IMR-90 (cell line): ENCODE results near the gene PTK6. TPM values are rescaled to one million over a fixed set of nuclear protein-coding genes. Genes with fewer than 3 reads are reported as not detected.
A peak's percentile ranks its signal among the peaks of the same experiment; 100 is the strongest.

Experiments used
- ATAC-seq: fragments of 200-7000 bp; cut with Tn5 transposase; 2 replicates; pipeline ENCODE4 v1.9.1; 2020; ENCODE audit warnings: low read depth, mild to moderate bottlenecking, moderate library complexity
- BruUV-seq: library from RNA; stranded (reverse); fragments of 400-500 nt; replicated peaks from 2 replicates; lab custom pipeline; 2021; lab: Mats Ljungman, UMichigan
- CTCF ChIA-PET: fragments of 300-600 bp; formaldehyde crosslinking; extraction: SDS; loops from one replicate; lab custom pipeline; 2021; ENCODE audit warnings: antibody characterized with exemption; lab: Yijun Ruan, JAX
- POLR2A ChIA-PET: fragments of 300-600 bp; sonication (Branson Sonifier 250); formaldehyde crosslinking; loops from one replicate; lab custom pipeline; 2022; ENCODE audit warnings: antibody characterized with exemption; ENCODE audit not compliant: unreplicated experiment; lab: Charles Lee
- DNase-seq: peaks from one replicate; pipeline ENCODE4 v3.0.0; 2013
- H2AFZ ChIP-seq: replicated peaks from 2 replicates; pipeline ENCODE3; 2013; ENCODE audit warnings: low read length, mild to moderate bottlenecking; ENCODE audit not compliant: poor library complexity
- H2AK5ac ChIP-seq: 2 replicates; pipeline ENCODE4 v1.6.1; 2013; ENCODE audit warnings: low read depth, low read length, inconsistent platforms
- H2AK9ac ChIP-seq: replicated peaks from 2 replicates; pipeline ENCODE3; 2013; ENCODE audit warnings: mild to moderate bottlenecking, low read depth, low read length, moderate library complexity; ENCODE audit not compliant: poor library complexity
- H2BK120ac ChIP-seq: 2 replicates; pipeline ENCODE4 v1.6.1; 2013; ENCODE audit warnings: low read depth, low read length, inconsistent platforms
- H2BK15ac ChIP-seq: 3 replicates; pipeline ENCODE4 v1.6.1; 2013; ENCODE audit warnings: low read depth, low read length, inconsistent platforms
- H2BK20ac ChIP-seq: 2 replicates; pipeline ENCODE4 v1.6.1; 2013; ENCODE audit warnings: low read depth, mild to moderate bottlenecking, inconsistent platforms, low read length, moderate library complexity
- H2BK5ac ChIP-seq: 2 replicates; pipeline ENCODE4 v1.6.1; 2013; ENCODE audit warnings: mild to moderate bottlenecking, low read depth, low read length, inconsistent platforms; ENCODE audit not compliant: poor library complexity, severe bottlenecking
- H3K14ac ChIP-seq: replicated peaks from 2 replicates; pipeline ENCODE4 v1.6.1; 2013; ENCODE audit warnings: low read depth, low read length, inconsistent platforms
- H3K18ac ChIP-seq: 2 replicates; pipeline ENCODE4 v1.6.1; 2013; ENCODE audit warnings: low read depth, low read length, control low read depth
- H3K23ac ChIP-seq: 2 replicates; pipeline ENCODE4 v1.6.1; 2013; ENCODE audit warnings: low read depth, low read length, inconsistent platforms
- H3K27ac ChIP-seq: 2 replicates; pipeline ENCODE4 v1.5.1; 2013; ENCODE audit warnings: mild to moderate bottlenecking, control low read depth, low read length; ENCODE audit not compliant: insufficient read depth
- H3K27me3 ChIP-seq: 2 replicates; pipeline ENCODE4 v1.6.1; 2013; ENCODE audit warnings: low read length; ENCODE audit not compliant: control insufficient read depth, insufficient read depth
- H3K36me3 ChIP-seq: 2 replicates; pipeline ENCODE4 v1.6.1; 2013; ENCODE audit warnings: low read length, mixed read lengths; ENCODE audit not compliant: control insufficient read depth, insufficient read depth
- H3K4ac ChIP-seq: 2 replicates; pipeline ENCODE4 v1.6.1; 2013; ENCODE audit warnings: low read depth, low read length, inconsistent platforms
- H3K4me1 ChIP-seq: 2 replicates; pipeline ENCODE4 v1.6.1; 2013; ENCODE audit warnings: low read length, mixed read lengths; ENCODE audit not compliant: control insufficient read depth, insufficient read depth
- H3K4me2 ChIP-seq: 2 replicates; pipeline ENCODE4 v1.6.1; 2013; ENCODE audit warnings: low read depth, mild to moderate bottlenecking, control low read depth, low read length, moderate library complexity
- H3K4me3 ChIP-seq: 2 replicates; pipeline ENCODE4 v1.5.1; 2013; ENCODE audit warnings: low read depth, mild to moderate bottlenecking, control low read depth, low read length, moderate library complexity; ENCODE audit not compliant: insufficient read depth
- H3K56ac ChIP-seq: 2 replicates; pipeline ENCODE4 v1.6.1; 2013; ENCODE audit warnings: low read length, inconsistent platforms; ENCODE audit not compliant: insufficient read depth; ENCODE audit errors: extremely low read depth
- H3K79me1 ChIP-seq, 2 experiments: 2 replicates each; pipeline ENCODE4 v1.6.1; 2013; ENCODE audit warnings: low read length in 2 of 2, inconsistent platforms in 1 of 2, low read depth in 1 of 2
- H3K9ac ChIP-seq: 2 replicates; pipeline ENCODE4 v1.6.1; 2013; ENCODE audit warnings: low read depth, low read length, control low read depth
- H3K9me1 ChIP-seq: 2 replicates; pipeline ENCODE4 v1.6.1; 2013; ENCODE audit warnings: low read length, inconsistent platforms; ENCODE audit not compliant: insufficient read depth
- H3K9me3 ChIP-seq: 2 replicates; pipeline ENCODE4 v1.6.1; 2013; ENCODE audit warnings: low read length; ENCODE audit not compliant: control insufficient read depth, insufficient read depth
- H4K20me1 ChIP-seq: 2 replicates; pipeline ENCODE4 v1.6.1; 2013; ENCODE audit warnings: low read length, inconsistent platforms; ENCODE audit not compliant: insufficient read depth
- H4K5ac ChIP-seq: 2 replicates; pipeline ENCODE4 v1.6.1; 2013; ENCODE audit warnings: mild to moderate bottlenecking, low read depth, low read length, control low read depth
- H4K8ac ChIP-seq, 2 experiments: 2 replicates each; pipeline ENCODE4 v1.6.1; 2013; ENCODE audit warnings: low read depth in 2 of 2, low read length in 2 of 2, control low read depth in 1 of 2, inconsistent platforms in 1 of 2
- H4K91ac ChIP-seq: 2 replicates; pipeline ENCODE4 v1.6.1; 2013; ENCODE audit warnings: low read depth, low read length, inconsistent platforms; ENCODE audit not compliant: insufficient read depth
- FOS ChIP-seq: fragments of 150-350 bp; IDR thresholded peaks from 2 replicates; pipeline ENCODE4 v1.6.1; 2016; ENCODE audit warnings: low read depth, low read length
- MAZ ChIP-seq: IDR thresholded peaks from 2 replicates; pipeline ENCODE4 v1.6.1; 2012; ENCODE audit warnings: low read depth, mild to moderate bottlenecking, low read length, improper control_type of control experiment, moderate library complexity, borderline replicate concordance
- SMC3 ChIP-seq: fragments of 150-350 bp; IDR thresholded peaks from 2 replicates; pipeline ENCODE4 v1.6.1; 2016; ENCODE audit warnings: low read depth, mild to moderate bottlenecking, antibody characterized with exemption, low read length, moderate library complexity
- WGBS, 2 experiments: methylation state at CpG; one replicate each; pipeline versions ENCODE4 v1.1.5 to v1.1.7; 2013; ENCODE audit warnings: missing lambda C conversion rate in 2 of 2; ENCODE audit not compliant: insufficient read length in 1 of 2; ENCODE audit errors: extremely low coverage in 2 of 2; 5-methylcytosine and 5-hydroxymethylcytosine counted together
- dilution Hi-C: fragments of 300-500 bp; cut with HindIII; formaldehyde crosslinking; loops from one replicate; pipeline ENCODE4 v1.14.3; 2018; ENCODE audit warnings: low sequenced_read_pairs; ENCODE audit not compliant: unreplicated experiment
- in situ Hi-C: fragments of 300-500 bp; cut with MboI; formaldehyde crosslinking; loops from 3 replicates; pipeline ENCODE4 v1.14.3; 2019; ENCODE audit warnings: low sequenced_read_pairs, inconsistent platforms, mixed read lengths
- intact Hi-C: fragments of 100-400 bp; cut with micrococcal nuclease; formaldehyde crosslinking; loops from 2 replicates; pipeline ENCODE4 v1.10.0; 2022
- polyA plus RNA-seq, 3 experiments: library from polyadenylated mRNA; depleted of rRNA; stranded (reverse); fragments of >200 nt; gene quantifications; 2 replicates each; pipeline ENCODE4 v1.2.3, GENCODE V29; 2012; ENCODE audit warnings: low replicate concordance in 1 of 3
- total RNA-seq: library from RNA; depleted of rRNA; stranded (reverse); fragments of >200 nt; gene quantifications from 2 replicates; pipeline ENCODE4 v1.2.3, GENCODE V29; 2012

The PTK6 gene
- total and polyA plus RNA-seq, 2 of the 4 experiments (the other 2 are of a cell fraction), result not detected

DNA sequence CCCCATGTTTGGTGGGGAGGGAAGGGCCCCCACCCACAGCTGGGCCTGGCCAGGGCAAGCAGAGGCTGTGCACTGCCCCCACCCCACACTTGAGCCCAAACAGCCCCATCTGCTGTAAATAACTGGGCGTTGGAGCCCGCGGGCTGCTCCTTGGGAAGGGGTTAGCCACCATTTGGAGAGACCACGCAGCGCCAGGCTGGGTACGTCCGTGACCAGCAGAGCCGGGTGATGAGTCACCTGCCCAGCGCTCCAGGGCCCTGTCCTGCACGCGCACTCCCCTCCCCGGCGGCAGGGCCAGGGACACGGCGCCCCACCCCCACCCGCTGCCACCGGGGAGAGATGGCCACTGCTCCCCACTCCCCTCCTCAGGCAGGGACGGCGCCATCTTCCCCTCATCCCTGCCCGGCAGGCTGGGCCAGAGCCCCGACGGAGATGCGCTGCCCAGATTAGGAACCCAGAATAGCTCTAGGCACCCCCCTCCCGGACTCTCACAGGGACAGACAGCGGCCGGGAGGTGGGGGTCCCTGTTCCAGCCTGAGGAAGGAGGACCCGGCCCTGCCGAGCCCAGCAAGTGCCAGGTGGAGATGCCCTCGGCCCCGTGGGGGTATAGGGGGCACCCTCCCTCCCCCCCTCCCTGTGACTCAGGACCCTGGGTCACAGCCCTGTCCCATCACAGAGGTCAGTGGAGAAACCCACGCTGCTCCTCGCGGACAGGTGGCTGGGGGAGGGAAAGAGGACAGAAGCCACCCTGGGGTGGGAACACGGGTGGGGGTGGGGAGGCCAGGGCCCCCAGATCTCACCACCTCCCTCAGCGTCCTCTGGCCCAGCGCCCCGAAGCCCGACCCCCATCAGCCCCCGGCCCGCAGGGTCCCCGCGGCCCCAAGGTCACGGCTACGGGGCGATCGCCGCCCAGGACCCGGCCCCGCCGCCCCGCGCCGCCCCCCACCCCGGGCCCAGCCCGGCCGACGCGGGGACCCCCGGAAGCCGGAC lies 38.9 kb downstream of the PTK6 start:
- Histone ChIP-seq H3K4me3 (peak overlapping the region; percentile 17; the same call in 1 of the 2 replicates), H2BK20ac (no peak overlapping the region), H3K79me1 (no peaks in the 10 kb centered on the region), H3K27me3 (peaks cover 26% of the 10 kb centered on the region), H2BK15ac (no peak overlapping the region), H3K9ac (no peak overlapping the region), H2AFZ (peak overlapping the region; percentile 75), H3K23ac (no peak overlapping the region), H3K18ac (no peak overlapping the region), H3K9me3 (no peaks in the 10 kb centered on the region), H3K36me3 (no peaks in the 10 kb centered on the region), H3K4ac (no peak overlapping the region), H2AK9ac (peak overlapping the region; percentile 39), H2AK5ac (no peak overlapping the region), H3K56ac (no peak overlapping the region), H4K91ac (no peak overlapping the region), H2BK120ac (no peak overlapping the region), H4K5ac (no peak overlapping the region), H4K8ac (no peak overlapping the region), H3K4me2 (no peak overlapping the region; the same call in 1 of the 2 replicates), H3K9me1 (no peaks in the 10 kb centered on the region), H2BK5ac (no peak overlapping the region), H3K14ac (no peak overlapping the region), H3K27ac (no peak overlapping the region), H3K4me1 (0 out of 2 replicates have a peak, but pooled peaks cover 3% of the 10 kb centered on the region), H4K20me1 (peaks cover 4% of the 10 kb centered on the region)
- no TSS peak for BruUV-seq
- ATAC-seq (peak; percentile 46), DNase-seq (peak; percentile 36)
- in situ Hi-C loops (no loop called here), dilution Hi-C loops (no loop called here), intact Hi-C loops (no loop called here)
- TF ChIP-seq FOS, result peak; percentile 37; the same call in 1 of the 2 replicates
- TF ChIP-seq SMC3, result no peak
- TF ChIP-seq MAZ, result peak; percentile 24; the same call in 1 of the 2 replicates
- 5% methylated on average over 13 of the region's 60 CpGs; no CpG with 5 or more reads in 1 of the 2 experiments for WGBS, 2 experiments
- ChIA-PET CTCF (no interaction called here), POLR2A (no interaction called here)
